Calu3 (cell line): Measurements from ENCODE around the gene CCDC191. TPM values are rescaled to one million over a fixed set of nuclear protein-coding genes. Genes with fewer than 3 reads are reported as not detected.
A peak's percentile ranks its signal among the peaks of the same experiment; 100 is the strongest.

Experiments
- BruUV-seq: library from RNA; stranded (reverse); fragments of 400-500 nt; replicated peaks from 2 replicates; lab custom pipeline; 2021; lab: Mats Ljungman, UMichigan
- CTCF ChIA-PET: fragments of 300-600 bp; sonication (Branson Sonifier 250); formaldehyde crosslinking; loops from one replicate; lab custom pipeline; 2022; ENCODE audit warnings: antibody characterized with exemption; lab: Charles Lee
- DNase-seq: peaks from one replicate; pipeline ENCODE4 v3.0.0; 2022
- H3K27ac Mint-ChIP-seq: one replicate; pipeline ENCODE4 v1.8.0; 2022; ENCODE audit warnings: mixed read lengths; ENCODE audit not compliant: unreplicated experiment
- H3K27me3 Mint-ChIP-seq: one replicate; pipeline ENCODE4 v1.8.0; 2022; ENCODE audit warnings: mixed read lengths; ENCODE audit not compliant: unreplicated experiment
- H3K36me3 Mint-ChIP-seq: one replicate; pipeline ENCODE4 v1.8.0; 2022; ENCODE audit warnings: mild to moderate bottlenecking, moderate library complexity, mixed read lengths; ENCODE audit not compliant: insufficient read depth, unreplicated experiment
- H3K4me1 Mint-ChIP-seq: one replicate; pipeline ENCODE4 v1.8.0; 2022; ENCODE audit warnings: mild to moderate bottlenecking, low read depth, mixed read lengths; ENCODE audit not compliant: unreplicated experiment
- H3K4me3 Mint-ChIP-seq: one replicate; pipeline ENCODE4 v1.8.0; 2022; ENCODE audit warnings: mild to moderate bottlenecking, low read depth, moderate library complexity, mixed read lengths; ENCODE audit not compliant: unreplicated experiment
- H3K9me3 Mint-ChIP-seq: one replicate; pipeline ENCODE4 v1.8.0; 2022; ENCODE audit warnings: low read depth, mixed read lengths; ENCODE audit not compliant: unreplicated experiment
- intact Hi-C: fragments of 100-400 bp; cut with micrococcal nuclease; formaldehyde crosslinking; loops from one replicate; pipeline ENCODE4 v1.10.0; 2022; ENCODE audit not compliant: unreplicated experiment
- total RNA-seq: library from RNA; stranded (reverse); gene quantifications from 2 replicates; pipeline ENCODE4 v1.2.3, GENCODE V29; 2022
- TF ChIP-seq, protein P1 (sequence below): fragments of 200-600 bp; IDR thresholded peaks from one replicate; pipeline ENCODE4 v1.8.0; 2022; ENCODE audit warnings: antibody characterized with exemption; ENCODE audit not compliant: unreplicated experiment

The CCDC191 gene
- total RNA-seq, 1 experiment from 2014 or later: 6.5 TPM

DNA sequence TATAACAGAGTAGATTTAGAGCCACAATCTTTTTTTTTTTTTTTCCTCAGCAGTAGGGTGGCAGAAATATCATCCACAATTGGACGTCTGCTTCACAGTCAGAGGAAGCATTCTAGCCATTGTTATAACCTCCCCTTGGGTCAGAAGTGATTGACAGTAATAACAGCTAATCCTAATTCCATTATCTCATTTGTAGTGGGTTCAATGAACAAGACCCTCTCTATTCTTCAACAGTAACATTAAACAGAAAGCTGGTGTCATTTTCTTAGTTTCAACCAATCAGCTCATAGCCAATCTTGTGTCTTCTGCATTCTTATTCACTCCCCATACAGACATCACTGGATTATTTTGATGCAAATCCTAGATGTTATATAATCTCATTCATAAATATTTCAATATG lies 44.8 kb upstream of the CCDC191 start:
- CTCF ChIA-PET: no interaction called here
- intact Hi-C loops: no loop called here
- BruUV-seq: no TSS peak
- TF ChIP-seq, protein P1, sequence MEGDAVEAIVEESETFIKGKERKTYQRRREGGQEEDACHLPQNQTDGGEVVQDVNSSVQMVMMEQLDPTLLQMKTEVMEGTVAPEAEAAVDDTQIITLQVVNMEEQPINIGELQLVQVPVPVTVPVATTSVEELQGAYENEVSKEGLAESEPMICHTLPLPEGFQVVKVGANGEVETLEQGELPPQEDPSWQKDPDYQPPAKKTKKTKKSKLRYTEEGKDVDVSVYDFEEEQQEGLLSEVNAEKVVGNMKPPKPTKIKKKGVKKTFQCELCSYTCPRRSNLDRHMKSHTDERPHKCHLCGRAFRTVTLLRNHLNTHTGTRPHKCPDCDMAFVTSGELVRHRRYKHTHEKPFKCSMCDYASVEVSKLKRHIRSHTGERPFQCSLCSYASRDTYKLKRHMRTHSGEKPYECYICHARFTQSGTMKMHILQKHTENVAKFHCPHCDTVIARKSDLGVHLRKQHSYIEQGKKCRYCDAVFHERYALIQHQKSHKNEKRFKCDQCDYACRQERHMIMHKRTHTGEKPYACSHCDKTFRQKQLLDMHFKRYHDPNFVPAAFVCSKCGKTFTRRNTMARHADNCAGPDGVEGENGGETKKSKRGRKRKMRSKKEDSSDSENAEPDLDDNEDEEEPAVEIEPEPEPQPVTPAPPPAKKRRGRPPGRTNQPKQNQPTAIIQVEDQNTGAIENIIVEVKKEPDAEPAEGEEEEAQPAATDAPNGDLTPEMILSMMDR: no peak
- Mint-ChIP-seq H3K36me3 (no peaks in the 10 kb centered on the region), H3K9me3 (no peaks in the 10 kb centered on the region), H3K4me1 (no peaks in the 10 kb centered on the region), H3K4me3 (no peak overlapping the region), H3K27me3 (peaks cover 14% of the 10 kb centered on the region), H3K27ac (no peak overlapping the region)
- DNase-seq: no peak

- peaks cover 38% of the 10 kb centered on the region for H3K27me3 Mint-ChIP-seq
- no peak overlapping the region for H3K27ac Mint-ChIP-seq
- H3K36me3 Mint-ChIP-seq: no peaks in the 10 kb centered on the region
- TF ChIP-seq, protein P1: no peak
- CTCF ChIA-PET: no interaction called here
- no peak for DNase-seq
- no peaks in the 10 kb centered on the region for H3K9me3 Mint-ChIP-seq
- BruUV-seq: no TSS peak
- peaks cover 9% of the 10 kb centered on the region for H3K4me1 Mint-ChIP-seq
- intact Hi-C loops: no loop called here
- no peak overlapping the region for H3K4me3 Mint-ChIP-seq
Measured at GRCh38 chr3:114095796-114096195, 39.5 kb upstream of the CCDC191 start.

GRCh38 chr3:114093596-114093995 lies 37.3 kb upstream of the CCDC191 start:
- no TSS peak for BruUV-seq
- no peaks in the 10 kb centered on the region for H3K36me3 Mint-ChIP-seq

DNA sequence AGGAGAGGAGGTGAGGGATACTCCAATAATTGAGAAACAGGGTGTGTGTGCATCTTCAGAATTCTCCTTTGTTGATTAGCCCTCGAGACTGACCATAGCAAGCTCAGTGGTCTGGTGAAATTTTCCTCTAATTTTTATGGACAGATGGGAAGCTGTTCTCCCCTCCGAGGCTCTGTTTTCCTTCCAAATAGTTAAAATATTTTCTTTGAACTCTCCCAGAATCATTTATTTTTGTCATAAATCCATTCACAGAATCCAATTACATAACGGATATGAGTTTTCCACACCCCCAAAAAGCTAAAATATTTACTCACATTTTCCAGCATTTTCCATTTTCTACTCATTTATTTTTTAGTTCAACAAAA lies 36.7 kb upstream of the CCDC191 start:
- Mint-ChIP-seq H3K4me3 (no peak overlapping the region), H3K27me3 (peaks cover 38% of the 10 kb centered on the region), H3K9me3 (no peaks in the 10 kb centered on the region), H3K36me3 (no peaks in the 10 kb centered on the region), H3K4me1 (peaks cover 9% of the 10 kb centered on the region), H3K27ac (no peak overlapping the region)
- no peak for DNase-seq
- no TSS peak for BruUV-seq
- TF ChIP-seq, protein P1: no peak
- intact Hi-C loops: no loop called here
- CTCF ChIA-PET: no interaction called here

More at GRCh38 chr3:114093596-114093995, 37.3 kb upstream of the CCDC191 start:
- Mint-ChIP-seq H3K4me3 (no peak overlapping the region), H3K4me1 (peaks cover 9% of the 10 kb centered on the region), H3K27me3 (peaks cover 38% of the 10 kb centered on the region), H3K9me3 (no peaks in the 10 kb centered on the region), H3K27ac (no peak overlapping the region)
- DNase-seq: peak; percentile 38
- CTCF ChIA-PET: no interaction called here
- intact Hi-C loops: no loop called here
- TF ChIP-seq, protein P1: no peak
